A673 (cell line): ENCODE measurements around the gene PHF2.

Source experiments
- EZH2 ChIP-seq: fragments of 200-600 bp; sonication (generic); IDR thresholded peaks from 2 replicates; pipeline ENCODE4 v1.6.1; 2017; ENCODE audit warnings: borderline replicate concordance, low read depth, mild to moderate bottlenecking, mixed read lengths, antibody characterized with exemption, low read length; ENCODE audit not compliant: poor library complexity, severe bottlenecking
- TF ChIP-seq, protein P1 (sequence below): fragments of 300-800, 200-600 bp; sonication (generic); conservative IDR thresholded peaks from 2 replicates; pipeline ENCODE4 v1.5.1; 2017; ENCODE audit warnings: low read depth, mild to moderate bottlenecking, antibody characterized with exemption, low read length, moderate library complexity, mixed read lengths

DNA sequence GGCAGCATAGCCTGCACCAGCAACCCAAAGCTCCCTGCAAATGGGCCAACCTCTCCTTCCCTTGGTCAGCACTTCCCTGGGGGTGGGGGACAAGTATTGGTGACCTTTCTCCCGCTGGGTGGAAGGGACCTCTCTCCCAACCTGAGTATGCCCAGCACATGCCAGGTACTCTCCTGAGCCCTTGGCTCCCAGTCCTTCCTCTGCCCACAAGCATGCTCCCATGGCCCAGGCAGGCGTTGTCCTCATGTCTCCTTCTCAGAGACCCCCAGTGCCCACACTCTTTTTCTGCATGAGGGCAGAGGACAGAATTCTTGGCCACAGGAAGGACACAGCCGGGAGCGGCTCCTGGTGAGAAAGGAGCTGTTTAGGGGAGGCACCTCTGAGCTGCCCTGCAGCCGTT is 60.3 kb downstream of the PHF2 start:
- TF ChIP-seq, protein P1, sequence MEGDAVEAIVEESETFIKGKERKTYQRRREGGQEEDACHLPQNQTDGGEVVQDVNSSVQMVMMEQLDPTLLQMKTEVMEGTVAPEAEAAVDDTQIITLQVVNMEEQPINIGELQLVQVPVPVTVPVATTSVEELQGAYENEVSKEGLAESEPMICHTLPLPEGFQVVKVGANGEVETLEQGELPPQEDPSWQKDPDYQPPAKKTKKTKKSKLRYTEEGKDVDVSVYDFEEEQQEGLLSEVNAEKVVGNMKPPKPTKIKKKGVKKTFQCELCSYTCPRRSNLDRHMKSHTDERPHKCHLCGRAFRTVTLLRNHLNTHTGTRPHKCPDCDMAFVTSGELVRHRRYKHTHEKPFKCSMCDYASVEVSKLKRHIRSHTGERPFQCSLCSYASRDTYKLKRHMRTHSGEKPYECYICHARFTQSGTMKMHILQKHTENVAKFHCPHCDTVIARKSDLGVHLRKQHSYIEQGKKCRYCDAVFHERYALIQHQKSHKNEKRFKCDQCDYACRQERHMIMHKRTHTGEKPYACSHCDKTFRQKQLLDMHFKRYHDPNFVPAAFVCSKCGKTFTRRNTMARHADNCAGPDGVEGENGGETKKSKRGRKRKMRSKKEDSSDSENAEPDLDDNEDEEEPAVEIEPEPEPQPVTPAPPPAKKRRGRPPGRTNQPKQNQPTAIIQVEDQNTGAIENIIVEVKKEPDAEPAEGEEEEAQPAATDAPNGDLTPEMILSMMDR = no peak
- TF ChIP-seq EZH2 = no peak
